Prostate gland (tissue), 2 donors: ENCODE measurements around the gene MRPL9. TPM values are rescaled to one million over a fixed set of nuclear protein-coding genes. Genes with fewer than 3 reads are reported as not detected.

Source experiments
- DNase-seq: peaks from one replicate; pipeline ENCODE4 v3.0.0-alpha.2; 2019; ENCODE audit warnings: low spot score
- H3K27ac ChIP-seq, 2 donors: fragments of 200-600 bp; sonication (generic); 2 replicates each; pipeline ENCODE4 v1.5.1; 2017 to 2019
- H3K27me3 ChIP-seq: fragments of 200-600 bp; sonication (generic); replicated peaks from 2 replicates; pipeline ENCODE4 v1.5.1; 2019; ENCODE audit not compliant: insufficient read depth
- H3K36me3 ChIP-seq, 2 donors: fragments of 200-600 bp; sonication (generic); 1 replicate in 1 of 2; 2 replicates in 1 of 2; pipeline versions ENCODE4 v1.5.1 to v1.8.1; 2017 to 2019
- H3K4me1 ChIP-seq: fragments of 200-600 bp; sonication (generic); replicated peaks from 2 replicates; pipeline ENCODE4 v1.5.1; 2019
- H3K4me3 ChIP-seq, 2 donors: fragments of 200-600 bp; sonication (generic); 2 replicates each; pipeline ENCODE4 v1.5.1; 2017 to 2019
- H3K9me3 ChIP-seq: fragments of 200-600 bp; sonication (generic); 2 replicates; pipeline ENCODE4 v1.5.1; 2017
- POLR2A ChIP-seq: fragments of 450-650 bp; IDR thresholded peaks from one replicate; pipeline ENCODE4 v1.6.1; 2016; ENCODE audit warnings: antibody characterized with exemption, mild to moderate bottlenecking
- POLR2AphosphoS5 ChIP-seq: sonication (generic); formaldehyde crosslinking; IDR thresholded peaks from one replicate; pipeline ENCODE4 v1.6.1; 2017; ENCODE audit warnings: antibody characterized with exemption
- whole genome bisulfite sequencing: methylation state at CpG from one replicate; pipeline ENCODE4 v1.1.5; 2018; 5-methylcytosine and 5-hydroxymethylcytosine counted together
- intact Hi-C: fragments of 100-400 bp; cut with DNase I; formaldehyde crosslinking; loops from one replicate; pipeline ENCODE4 v1.14.2; 2022
- total RNA-seq, 2 donors: library from RNA; depleted of rRNA; stranded (reverse); fragments of >200 nt; gene quantifications; one replicate each; pipeline ENCODE4 v1.1.0, GENCODE V29; 2016
- TF ChIP-seq, protein P1 (sequence below), 4 experiments: fragments of 200-600 bp in 2 of 4; fragments of 450-650 bp in 2 of 4; sonication (generic) in 2 of 4; IDR thresholded peaks; 1 replicate in 3 of 4; 2 replicates in 1 of 4; pipeline ENCODE4 v1.5.1; 2016 to 2019; ENCODE audit warnings: antibody characterized with exemption in 4 of 4, mild to moderate bottlenecking in 2 of 4, moderate library complexity in 2 of 4

MRPL9 gene
- total RNA-seq, 2 donors from 2014 or later = 47.9 to 80.1 TPM

- Histone ChIP-seq H3K4me1 (no peaks in the 10 kb centered on the region), H3K27me3 (no peaks in the 10 kb centered on the region), H3K36me3 (no peaks in the 10 kb centered on the region), H3K4me3 (no peak overlapping the region), H3K9me3 (no peaks in the 10 kb centered on the region), H3K27ac (no peak overlapping the region)
- 86% methylated on average over 1 of the region's 1 CpG for WGBS
- TF ChIP-seq, protein P1, sequence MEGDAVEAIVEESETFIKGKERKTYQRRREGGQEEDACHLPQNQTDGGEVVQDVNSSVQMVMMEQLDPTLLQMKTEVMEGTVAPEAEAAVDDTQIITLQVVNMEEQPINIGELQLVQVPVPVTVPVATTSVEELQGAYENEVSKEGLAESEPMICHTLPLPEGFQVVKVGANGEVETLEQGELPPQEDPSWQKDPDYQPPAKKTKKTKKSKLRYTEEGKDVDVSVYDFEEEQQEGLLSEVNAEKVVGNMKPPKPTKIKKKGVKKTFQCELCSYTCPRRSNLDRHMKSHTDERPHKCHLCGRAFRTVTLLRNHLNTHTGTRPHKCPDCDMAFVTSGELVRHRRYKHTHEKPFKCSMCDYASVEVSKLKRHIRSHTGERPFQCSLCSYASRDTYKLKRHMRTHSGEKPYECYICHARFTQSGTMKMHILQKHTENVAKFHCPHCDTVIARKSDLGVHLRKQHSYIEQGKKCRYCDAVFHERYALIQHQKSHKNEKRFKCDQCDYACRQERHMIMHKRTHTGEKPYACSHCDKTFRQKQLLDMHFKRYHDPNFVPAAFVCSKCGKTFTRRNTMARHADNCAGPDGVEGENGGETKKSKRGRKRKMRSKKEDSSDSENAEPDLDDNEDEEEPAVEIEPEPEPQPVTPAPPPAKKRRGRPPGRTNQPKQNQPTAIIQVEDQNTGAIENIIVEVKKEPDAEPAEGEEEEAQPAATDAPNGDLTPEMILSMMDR (IDR thresholded peaks at IDR 0.05) = no peak
- TF ChIP-seq POLR2AphosphoS5 (no peak), POLR2A (no peak)
- intact Hi-C loops = no loop called here
- DNase-seq = no peak
These were observed 44.5 kb upstream of the MRPL9 start for GRCh38 chr1:151807766-151808165.

DNA sequence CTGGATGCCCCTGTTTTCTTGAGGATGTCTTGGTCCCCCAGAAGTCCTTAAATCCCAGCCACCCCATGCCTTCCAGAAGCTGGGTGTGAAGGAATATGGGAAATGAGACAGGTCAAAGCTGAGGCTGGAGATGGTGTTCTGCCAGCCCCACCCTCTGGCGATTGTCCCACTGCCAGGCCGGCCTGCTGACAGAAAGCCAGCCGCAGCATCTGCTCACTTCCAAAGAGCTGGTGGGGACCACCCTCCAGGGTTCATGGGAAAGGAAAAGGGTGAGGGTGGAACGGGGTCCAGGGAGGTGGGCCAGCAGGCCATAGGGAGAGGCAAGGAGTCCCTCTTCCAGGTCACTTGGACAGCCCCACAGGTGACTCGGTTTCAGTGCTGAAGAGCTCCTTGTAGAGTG lies 43.8 kb upstream of the MRPL9 start:
- intact Hi-C loops = no loop called here
- Histone ChIP-seq H3K27ac (no peak overlapping the region), H3K36me3 (no peaks in the 10 kb centered on the region), H3K4me1 (no peaks in the 10 kb centered on the region), H3K27me3 (no peaks in the 10 kb centered on the region), H3K4me3 (no peak overlapping the region), H3K9me3 (no peaks in the 10 kb centered on the region)
- no peak for DNase-seq
- TF ChIP-seq POLR2AphosphoS5 = no peak
- TF ChIP-seq POLR2A = no peak
- TF ChIP-seq, protein P1 (IDR thresholded peaks at IDR 0.05) = no peak
- WGBS = 74% methylated on average over 5 of the region's 5 CpGs

DNA sequence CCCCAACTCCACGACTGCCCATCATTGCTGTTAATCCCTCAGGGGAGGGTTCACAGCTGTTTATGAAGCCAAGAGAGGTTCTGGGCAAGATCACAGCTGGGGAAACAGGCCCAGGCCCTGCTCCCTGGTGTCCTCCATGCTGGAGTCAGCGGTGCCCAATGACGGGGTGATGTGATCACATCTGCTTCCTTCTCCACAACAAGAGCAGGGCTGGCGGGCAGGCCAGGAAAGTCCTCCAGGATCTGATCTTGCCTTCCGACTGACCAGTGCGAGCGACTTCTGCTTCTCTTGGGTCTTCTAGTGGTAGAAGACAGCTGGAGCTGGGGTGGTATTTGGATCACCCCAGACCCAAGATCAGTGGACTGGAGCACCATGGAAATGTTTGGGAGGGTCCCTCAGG lies 42.9 kb upstream of the MRPL9 start:
- Histone ChIP-seq H3K9me3 (no peaks in the 10 kb centered on the region), H3K27me3 (no peaks in the 10 kb centered on the region), H3K36me3 (no peaks in the 10 kb centered on the region), H3K4me1 (no peaks in the 10 kb centered on the region), H3K4me3 (no peak overlapping the region), H3K27ac (no peak overlapping the region)
- no peak for DNase-seq
- TF ChIP-seq POLR2AphosphoS5 (no peak), POLR2A (no peak)
- TF ChIP-seq, protein P1 (IDR thresholded peaks at IDR 0.05) = no peak
- intact Hi-C loops = no loop called here
- 89% methylated on average over 7 of the region's 7 CpGs for WGBS

DNA sequence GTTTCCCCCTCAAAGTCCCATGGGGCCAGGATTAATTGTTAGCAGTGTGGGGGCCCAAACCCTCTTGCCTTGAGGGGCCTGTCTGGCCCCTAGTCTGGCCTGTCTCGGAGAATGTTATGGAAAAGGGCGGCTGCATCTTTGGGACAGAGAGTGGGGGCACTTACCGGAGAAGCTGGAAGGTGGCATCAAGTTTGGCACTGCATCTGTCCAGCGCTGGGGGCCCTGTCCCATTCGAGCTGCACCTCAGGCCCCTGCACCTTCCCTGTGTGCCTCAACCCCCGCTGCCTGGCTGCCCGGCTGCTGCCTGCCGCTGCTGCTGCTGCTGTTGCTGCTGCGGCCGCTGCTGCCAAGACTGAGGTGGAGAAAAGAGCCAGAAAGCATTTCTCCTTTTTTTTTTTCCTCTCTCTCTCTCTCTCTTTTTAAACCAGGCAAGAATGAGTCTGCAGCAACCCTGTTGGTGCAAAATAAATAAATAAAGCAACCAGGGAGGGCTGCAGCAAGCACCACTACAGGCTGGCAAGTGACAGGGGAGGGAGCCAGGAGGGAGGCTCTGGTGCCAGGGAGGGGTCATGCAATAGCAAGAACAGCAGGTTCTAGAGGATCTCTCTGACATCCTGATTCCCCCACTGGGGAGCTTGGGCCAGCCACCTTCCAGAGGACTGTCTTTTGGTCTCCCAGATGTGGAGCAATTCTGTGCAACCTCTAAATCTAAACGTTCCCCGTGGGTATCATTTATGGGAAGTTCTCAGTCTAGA lies 41.9 kb upstream of the MRPL9 start, which contains the start of gene LINGO4:
Gene LINGO4, minus strand, starts transcription at position 354 of the 755 bp plus-strand sequence. CDS start 2,715 bp downstream, outside the sequence.
- Histone ChIP-seq H3K36me3 (no peaks in the 10 kb centered on the region), H3K27me3 (no peaks in the 10 kb centered on the region), H3K4me3 (no peak within 1 kb of the TSS), H3K9me3 (no peaks in the 10 kb centered on the region), H3K4me1 (no peaks in the 10 kb centered on the region), H3K27ac (no peak within 1 kb of the TSS)
- TF ChIP-seq, protein P1 (IDR thresholded peaks at IDR 0.05) = no peak
- no peak for TF ChIP-seq POLR2AphosphoS5
- no peak for TF ChIP-seq POLR2A
- whole genome bisulfite sequencing = 40% methylated on average over 12 of the region's 12 CpGs
- no peak for DNase-seq
- intact Hi-C loops = no loop called here

- no peak for DNase-seq
- Histone ChIP-seq H3K4me3 (no peak overlapping the region), H3K36me3 (no peaks in the 10 kb centered on the region), H3K27me3 (no peaks in the 10 kb centered on the region), H3K4me1 (no peaks in the 10 kb centered on the region), H3K9me3 (no peaks in the 10 kb centered on the region), H3K27ac (no peak overlapping the region)
- intact Hi-C loops = no loop called here
- WGBS = 90% methylated on average over 3 of the region's 3 CpGs
- TF ChIP-seq POLR2A = no peak
- TF ChIP-seq POLR2AphosphoS5 = no peak
- TF ChIP-seq, protein P1 (IDR thresholded peaks at IDR 0.05) = no peak
These were observed 40.6 kb upstream of the MRPL9 start for GRCh38 chr1:151803915-151804314.
